ENCODE results near the gene SBK2.
A peak's percentile ranks its signal among the peaks of the same experiment; 100 is the strongest.
"Not testable (repeated sequence)": the region's sequence is repeated elsewhere in the genome, so short reads cannot be mapped to it uniquely, and the experiment has no call there.

The SBK2 gene

DNA sequence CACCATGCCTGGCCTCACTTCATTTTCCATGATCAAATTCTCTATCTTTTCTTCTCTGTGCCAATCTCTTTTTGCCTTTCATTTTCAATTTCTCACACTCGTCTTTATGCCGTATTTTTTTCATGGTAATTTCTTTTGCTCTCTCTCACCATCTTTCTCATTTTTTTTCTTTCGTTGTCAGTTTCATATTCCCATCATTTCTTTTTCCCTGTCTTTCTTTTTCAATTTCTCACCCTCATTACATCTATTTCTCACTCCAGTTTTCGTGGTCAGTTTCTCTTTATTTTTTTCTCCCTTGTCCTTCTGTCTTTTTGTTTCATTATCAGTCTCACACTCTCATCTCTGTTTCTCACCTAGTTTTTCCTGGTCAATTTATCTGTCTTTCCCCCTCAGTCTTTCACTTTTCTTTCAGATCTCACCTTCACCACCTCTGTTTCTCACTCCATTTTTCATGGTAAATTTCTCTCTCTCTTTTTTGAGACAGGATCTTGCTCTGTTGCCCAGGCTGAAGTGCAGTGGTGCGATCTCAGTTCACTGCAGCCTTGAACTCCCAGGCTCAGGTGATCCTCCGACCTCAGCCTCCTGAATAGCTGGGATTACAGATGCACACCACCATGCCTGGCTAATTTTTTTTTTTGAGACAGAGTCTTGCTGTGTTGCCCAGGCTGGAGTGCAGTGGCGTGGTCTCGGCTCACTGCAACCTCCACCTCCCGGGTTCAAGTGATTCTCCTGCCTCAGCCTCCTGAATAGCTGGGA is 34.6 kb downstream of the SBK2 start:
- no peak for DNase-seq (ENCODE audit: low spot score)

DNA sequence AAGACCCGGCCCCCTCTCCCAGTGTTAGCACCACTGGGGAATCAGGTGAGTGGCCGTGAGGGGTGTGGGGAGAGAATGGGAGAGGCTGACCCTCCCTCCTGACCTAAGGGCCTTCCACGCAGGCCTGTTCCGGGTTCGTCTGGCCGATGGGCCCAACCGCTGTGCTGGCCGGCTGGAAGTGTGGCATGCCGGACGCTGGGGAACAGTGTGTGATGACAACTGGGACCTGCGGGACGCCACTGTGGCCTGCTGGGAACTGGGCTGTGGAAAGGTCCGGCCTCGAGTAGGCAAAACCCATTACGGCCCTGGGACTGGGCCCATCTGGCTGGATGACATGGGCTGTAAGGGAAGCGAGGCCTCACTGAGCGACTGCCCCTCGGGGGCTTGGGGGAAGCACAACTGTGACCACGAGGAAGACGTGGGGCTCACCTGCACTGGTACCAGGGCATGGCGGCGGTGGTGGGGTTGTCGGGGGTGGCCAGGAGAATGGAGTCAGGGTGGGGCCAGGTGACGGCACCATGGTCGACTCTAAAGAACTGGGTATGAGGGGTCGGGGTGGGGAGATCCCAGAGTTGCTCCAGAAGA is 36.5 kb downstream of the SBK2 start:
- no peak for DNase-seq (ENCODE audit: low spot score)

DNA sequence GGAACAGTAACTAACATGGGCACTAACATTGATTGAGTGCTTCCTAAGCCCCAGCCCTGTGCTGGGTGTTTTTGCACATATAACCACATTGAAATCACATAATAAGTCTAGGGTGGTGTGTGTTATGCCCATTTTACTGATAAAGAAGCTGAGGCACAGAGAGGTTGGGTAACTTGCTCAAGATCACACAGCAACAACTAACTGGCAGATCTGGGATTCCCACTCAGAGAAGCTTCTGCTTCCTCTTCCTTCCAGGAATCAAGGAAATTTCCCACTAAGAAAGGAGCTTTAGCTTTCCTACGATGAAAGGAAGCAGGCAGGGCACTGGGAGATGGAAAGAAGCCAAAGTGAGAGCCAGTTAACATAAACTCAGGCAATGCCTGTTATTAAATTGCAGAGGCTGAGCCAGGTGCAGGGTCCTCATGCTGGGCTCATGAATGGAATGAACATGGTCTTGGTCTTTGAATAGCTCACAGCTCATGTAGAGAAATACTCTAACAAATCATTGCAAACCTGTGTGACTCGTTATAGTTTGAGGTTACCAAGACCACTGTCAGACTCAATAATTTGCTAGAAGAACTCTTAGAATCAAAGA is 38.6 kb downstream of the SBK2 start:
- no peak for DNase-seq (ENCODE audit: low spot score)

DNA sequence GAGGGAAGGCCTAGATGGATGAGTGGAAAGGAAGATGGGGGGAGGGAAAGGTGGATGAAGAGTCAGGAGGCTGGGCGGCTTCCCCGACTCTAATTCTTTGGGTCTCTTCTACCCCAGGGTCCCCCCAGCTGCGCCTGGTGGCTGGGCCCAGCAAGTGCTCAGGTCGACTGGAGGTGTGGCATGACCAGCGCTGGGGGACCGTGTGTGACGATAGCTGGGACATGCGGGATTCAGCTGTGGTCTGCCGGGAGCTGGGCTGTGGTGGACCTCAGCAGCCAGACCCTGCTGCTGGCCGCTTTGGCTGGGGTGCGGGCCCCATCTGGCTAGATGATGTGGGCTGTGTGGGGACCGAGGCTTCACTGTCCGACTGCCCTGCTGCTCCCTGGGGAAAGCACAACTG is 39.2 kb downstream of the SBK2 start:
- no peak for DNase-seq (ENCODE audit: low spot score)

DNA sequence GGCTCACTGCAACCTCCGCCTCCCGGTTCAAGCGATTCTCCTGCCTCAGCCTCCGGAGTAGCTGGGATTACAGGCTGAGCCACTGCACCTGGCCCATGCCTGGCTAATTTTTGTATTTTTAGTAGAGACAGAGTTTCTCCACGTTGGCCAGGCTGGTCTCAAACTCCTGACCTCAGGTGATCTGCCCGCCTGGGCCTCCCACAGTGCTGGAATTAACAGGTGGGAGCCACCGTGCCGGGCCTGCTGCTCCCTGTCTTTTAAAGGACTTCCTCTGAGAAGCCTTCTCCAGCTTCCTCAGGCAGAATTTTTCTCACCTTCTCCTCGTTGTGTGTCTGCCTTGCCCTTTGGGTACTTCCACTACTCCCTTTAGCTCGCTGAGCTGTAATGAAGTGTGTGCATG is 40.1 kb downstream of the SBK2 start:
- not testable (repeated sequence) for DNase-seq (ENCODE audit: low spot score)

DNA sequence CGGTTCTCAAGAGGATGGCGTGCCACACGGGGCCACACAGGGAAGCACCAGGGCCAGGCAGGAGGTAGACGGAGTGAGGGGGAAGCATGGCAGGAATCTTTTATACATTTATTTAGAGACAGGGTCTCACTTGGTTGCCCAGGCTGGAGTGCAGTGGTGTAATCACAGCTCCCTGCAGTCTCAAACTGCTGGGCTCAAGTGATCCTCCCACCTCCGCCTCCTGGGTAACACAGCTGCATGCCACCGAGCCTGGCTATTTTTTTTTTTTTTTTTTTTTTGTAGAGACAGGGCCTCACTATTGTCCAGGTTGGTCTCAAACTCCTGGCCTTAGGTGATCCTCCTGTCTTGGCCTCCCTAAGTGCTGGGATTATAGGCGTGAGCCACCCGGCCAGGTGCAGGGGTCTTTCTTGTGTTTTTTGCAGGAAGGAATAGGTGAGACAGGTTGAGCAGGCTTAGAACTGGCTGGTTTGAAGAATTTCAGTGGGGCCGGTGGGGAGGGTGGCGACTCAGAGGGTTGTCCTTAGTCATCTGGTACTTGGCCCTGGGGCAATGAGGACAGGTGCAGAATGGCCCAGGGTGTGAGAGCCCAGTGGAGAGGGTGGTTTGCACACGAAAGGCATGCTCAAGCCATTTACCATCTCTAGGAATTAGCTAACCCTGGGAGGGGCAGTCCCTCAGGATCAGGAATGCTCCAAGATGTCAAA is 41.1 kb downstream of the SBK2 start:
- DNase-seq (ENCODE audit: low spot score), result no peak

DNA sequence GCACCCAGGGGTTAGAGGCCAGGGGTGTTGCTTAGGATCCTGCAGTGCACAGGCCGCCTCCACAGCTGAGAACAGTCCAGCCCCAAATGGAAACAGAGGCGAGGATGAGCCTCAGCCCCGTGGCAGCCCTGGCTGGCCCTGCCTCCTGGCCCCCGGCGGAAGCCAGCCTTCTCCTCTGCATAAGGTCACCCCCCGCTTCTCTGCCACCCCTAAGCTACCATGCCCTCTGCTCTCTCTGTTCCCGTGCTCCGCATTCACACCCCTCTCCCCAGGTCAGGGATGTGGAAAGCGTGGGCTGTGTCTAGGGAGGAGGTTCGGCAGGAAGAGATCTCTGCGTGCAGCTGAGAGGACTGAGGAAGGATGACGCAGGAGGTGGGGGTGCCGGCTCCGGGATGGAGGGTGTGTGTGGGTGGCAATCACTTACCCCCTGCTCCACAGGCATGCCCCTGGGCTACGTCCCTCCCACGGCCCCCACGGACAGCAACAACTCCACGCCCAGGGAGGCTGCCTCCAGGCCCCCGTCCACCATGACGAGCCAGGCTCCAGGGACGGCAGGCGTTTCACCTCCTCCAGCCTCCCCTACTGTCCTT is 42.7 kb downstream of the SBK2 start:
- DNase-seq (ENCODE audit: low spot score), result peak; percentile 53

DNA sequence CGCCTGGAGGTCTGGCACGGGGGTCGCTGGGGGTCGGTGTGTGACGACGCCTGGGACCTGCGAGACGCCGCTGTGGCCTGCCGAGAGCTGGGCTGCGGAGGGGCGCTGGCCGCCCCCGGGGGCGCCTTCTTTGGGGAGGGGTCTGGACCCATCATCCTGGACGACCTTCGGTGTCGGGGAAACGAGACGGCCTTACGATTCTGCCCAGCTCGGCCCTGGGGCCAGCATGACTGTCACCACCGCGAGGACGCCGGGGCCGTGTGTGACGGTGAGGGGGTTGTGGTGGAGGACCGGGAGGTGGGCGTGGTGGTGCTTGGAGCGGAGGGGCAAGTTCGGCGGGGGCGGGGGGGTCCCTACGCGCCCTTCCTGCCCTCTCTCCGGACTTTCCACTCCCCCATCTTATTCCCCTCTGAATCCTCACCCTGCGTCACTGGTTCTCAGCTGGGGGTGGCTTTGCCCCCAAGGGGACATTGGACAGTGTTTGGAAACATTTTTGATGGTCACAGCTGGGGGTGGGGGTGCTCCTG is 43.2 kb downstream of the SBK2 start:
- no peak for DNase-seq (ENCODE audit: low spot score)

DNA sequence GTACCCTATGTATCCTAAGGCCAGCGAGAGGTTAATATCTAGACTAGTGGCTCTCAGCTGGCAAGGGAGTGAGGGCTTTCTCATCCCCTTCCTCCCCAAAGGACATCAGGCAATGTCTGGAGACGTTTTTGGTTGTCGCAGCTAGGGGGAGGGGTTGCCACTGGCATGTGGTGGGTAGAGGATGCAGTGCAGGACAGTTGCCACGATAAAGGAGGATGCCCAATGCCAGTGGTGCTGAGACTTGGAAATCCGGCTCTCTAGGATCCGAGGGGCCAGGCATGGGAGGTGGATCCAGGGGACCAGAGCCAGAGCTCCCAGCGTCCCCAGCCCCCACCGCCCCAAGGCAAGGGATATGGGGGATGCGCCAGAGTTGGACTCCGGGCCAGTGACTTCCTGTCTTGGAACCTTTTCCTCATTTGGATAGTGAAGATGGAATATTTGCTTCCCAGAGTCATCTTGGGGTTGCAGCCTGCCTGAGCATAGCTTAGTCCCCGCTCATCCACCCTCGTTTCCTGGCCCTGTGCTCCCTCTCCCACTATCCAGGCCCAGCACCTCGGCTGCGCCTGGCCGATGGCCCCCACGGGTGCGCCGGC is 43.8 kb downstream of the SBK2 start:
- DNase-seq (ENCODE audit: low spot score), result peak; percentile 29

DNA sequence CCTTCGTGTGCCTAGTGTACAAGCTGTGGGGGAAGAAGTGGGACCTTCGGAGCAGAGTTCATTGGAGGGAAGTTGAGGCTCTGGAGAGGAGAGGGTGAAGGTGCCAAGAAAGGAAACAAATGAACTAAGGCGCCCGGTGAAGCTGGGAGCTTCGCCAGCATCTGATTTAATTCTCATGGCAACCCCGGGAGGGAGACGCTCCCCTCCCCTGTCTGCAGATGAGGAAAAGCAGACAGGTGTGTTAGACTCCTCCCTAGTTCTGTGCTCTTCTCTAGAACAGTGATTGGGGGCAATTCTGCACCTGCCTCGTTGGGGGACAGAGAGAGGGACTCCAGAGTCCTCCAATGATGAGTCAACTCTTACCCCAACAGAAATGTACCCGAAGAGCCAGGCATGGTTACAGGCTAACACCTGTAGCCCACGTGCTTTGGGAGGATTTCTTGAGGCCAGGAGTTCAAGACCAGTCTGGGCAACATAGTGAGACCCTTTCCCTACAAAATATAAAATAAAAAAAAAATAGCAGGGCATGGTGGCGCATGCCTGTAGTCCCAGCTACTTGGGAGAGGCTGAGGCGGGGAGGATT is 44.5 kb downstream of the SBK2 start:
- DNase-seq (ENCODE audit: low spot score), result no peak

DNA sequence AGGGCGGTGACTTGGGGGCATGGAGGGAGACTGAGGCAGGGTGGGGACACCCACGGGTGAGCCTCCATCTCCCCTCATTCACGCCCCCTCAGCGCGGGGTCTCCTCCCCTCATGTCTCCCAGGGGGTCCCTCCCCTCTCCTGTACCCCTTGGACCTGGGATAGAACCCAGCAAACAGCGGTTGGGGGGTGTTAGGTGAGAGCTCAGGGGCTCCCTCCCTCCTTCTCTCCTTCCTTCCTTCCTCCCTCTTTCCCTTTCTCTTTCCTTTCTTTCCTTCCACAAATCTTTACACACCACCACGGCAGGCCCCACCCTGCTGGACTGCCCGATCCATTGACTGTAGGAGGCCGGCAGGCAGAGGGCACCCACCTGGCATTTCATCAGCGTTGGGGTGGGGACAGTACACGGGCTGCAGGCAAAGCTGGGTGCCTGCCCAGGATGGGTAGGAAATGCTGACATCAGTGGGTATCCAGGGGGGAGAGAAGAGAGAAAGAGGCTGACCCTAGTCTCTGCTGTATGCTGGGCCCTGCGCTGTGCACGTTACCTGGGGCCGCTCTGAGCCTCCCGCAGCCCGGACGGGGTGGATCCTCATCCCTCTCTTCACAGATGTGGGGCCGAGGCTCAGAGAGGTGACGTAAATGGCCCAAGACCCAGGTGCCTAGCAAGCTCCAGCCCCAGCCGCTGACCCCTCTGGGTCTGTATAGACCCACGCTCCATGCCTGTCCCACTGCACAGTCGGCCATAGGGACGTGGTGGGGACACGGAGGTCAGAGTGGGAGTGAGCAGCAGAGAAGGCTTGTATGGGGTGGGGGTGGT is 45.2 kb downstream of the SBK2 start:
- DNase-seq (ENCODE audit: low spot score), result no peak

DNA sequence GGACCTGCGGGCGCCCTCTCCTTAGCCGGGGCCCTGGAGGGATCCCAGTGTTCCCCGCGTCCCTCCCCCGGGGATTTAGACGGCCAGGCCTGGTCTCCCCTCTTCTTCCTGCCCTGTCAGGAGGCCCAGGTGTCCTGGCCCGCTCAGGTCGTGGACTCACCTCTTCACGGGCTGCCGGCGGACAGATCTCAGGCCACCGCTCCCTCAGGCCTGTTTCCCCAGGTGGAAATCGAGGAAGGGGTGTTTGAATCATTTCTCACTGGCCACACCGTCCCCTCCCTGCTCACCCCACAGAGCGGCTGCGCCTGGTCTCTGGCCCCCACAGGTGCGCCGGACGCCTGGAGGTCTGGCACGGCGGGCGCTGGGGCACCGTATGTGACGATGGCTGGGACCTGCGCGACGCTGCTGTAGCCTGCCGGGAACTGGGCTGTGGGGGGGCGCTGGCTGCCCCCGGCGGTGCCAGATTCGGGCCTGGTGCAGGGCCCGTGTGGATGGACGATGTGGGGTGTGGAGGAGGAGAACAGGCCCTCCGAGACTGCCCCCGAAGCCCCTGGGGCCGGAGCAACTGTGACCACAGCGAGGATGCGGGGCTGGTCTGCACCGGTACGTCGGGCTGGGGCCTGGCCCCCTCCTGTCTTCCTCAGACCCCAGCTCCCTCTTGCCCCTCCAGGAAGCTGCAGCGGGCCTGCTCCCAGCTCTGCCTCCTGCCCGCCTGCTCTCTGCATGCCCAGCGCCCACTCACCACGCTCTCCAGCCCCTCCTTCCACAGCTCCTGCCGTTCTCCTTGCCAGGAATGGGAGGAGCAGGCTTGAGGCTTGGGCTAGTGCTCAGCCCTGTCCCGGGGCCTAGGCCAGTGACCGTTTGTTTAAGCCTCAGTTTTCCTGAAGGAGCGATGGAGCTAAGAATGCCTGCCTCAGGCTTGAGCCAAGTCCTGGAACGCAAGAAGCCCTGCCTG is 46.2 kb downstream of the SBK2 start:
- DNase-seq (ENCODE audit: low spot score), result no peak

DNA sequence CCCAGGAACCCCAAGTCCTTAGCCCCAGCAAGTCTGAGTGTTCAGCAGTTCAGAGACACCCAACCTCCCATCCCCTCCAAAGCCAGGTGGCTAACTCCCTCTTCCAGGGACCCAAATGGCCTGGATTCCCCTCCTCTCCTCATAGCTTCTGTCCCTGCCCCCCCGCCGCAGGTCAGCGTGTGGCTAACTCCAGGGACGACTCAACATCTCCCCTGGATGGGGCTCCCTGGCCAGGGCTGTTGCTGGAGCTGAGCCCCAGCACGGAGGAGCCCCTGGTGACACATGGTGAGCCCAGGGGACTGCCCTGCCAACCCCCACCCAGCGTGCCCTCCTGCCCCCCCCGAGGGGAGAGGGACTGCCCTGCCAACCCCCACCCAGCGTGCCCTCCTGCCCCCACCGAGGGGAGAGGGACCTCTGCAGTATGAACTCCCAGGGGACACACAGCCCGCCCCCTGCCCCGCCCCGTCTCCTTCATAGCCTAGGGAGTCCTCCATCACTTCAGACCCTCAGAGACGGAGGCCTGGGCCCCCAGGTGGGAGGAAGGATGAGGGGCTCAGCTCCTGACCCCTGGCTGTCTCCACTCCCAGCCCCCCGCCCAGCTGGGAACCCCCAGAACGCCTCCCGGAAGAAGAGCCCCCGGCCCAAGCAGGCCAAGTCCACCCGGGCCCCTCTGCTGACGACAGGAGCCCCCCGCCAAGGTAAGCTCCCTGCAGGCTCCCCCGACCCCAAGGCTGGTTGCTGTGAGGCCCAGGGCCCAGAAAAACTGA is 47.0 kb downstream of the SBK2 start:
- no peak for DNase-seq (ENCODE audit: low spot score)

DNA sequence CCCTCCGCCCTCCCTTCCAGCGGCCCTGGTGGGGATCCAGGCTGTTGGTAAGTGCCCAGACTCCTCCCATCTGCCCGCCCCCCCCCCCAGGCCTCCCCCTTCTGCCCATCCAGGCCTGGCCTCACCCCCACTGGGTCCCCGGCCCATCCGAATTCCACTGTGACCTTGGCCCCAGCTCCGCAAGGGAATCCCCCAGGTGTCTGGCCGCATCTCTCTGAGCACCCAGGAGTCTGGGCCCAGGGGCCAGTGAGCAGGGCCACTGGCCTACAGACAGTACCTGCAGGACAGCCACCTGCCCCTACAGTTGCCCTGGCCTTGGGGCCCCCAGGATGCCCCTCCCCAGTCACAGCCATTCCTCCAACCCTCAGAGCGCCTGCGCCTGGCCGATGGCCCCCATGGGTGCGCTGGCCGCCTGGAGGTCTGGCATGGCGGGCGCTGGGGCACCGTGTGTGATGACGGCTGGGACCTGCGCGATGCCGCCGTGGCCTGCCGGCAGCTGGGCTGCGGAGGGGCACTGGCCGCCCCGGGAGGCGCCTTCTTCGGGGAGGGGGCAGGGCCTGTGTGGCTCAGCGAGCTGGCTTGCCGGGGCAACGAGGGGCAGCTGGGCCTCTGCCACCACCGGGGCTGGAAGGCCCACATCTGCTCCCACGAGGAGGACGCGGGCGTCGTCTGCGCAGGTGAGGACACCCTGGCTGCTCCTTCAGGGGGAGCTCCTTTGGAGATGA is 47.8 kb downstream of the SBK2 start:
- DNase-seq (ENCODE audit: low spot score), result peak; percentile 39

DNA sequence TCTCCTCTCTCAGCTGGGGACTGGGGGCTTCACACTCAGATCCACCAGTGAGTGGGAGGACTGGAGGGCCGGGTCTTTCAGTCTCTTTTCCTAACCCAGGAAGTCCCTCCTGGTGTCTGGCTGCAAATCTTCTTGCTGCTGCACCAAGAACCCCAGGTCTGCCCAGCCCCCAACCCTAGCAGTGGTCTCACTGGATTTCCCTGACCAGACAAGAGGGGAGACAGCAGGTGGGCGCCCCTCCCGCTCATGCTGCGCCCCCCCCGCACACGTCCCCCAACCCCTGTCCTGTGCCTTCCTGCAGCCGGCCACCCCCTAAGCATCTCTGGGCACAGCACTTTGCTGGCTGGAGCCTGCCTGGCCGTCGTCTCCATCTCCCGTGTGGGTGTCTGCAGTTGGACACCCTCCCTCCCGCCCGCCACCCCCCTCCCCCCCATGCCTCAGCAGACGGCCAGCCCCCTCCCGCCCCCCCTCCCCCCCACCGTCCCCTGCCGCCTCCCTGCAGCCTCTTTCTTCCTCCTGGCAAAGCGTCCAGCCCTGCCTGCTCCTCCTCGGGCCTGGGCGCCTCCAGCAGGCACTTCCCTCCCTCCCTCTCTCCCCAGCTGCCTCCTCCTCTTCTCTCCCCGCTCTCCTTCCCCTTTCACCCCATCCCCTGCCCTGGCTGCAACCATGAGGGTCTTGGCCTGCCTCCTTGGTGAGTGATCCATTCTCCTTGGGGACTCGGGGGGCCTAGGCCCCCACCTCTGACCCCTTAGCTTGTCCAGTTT is 48.8 kb downstream of the SBK2 start, which contains the start of gene SSC5D:
TSS of gene SSC5D (plus strand) at position 513 of the 764 bp plus-strand sequence. CDS start at position 667, 154 bp downstream.
- DNase-seq (ENCODE audit: low spot score), result peak; percentile 69

DNA sequence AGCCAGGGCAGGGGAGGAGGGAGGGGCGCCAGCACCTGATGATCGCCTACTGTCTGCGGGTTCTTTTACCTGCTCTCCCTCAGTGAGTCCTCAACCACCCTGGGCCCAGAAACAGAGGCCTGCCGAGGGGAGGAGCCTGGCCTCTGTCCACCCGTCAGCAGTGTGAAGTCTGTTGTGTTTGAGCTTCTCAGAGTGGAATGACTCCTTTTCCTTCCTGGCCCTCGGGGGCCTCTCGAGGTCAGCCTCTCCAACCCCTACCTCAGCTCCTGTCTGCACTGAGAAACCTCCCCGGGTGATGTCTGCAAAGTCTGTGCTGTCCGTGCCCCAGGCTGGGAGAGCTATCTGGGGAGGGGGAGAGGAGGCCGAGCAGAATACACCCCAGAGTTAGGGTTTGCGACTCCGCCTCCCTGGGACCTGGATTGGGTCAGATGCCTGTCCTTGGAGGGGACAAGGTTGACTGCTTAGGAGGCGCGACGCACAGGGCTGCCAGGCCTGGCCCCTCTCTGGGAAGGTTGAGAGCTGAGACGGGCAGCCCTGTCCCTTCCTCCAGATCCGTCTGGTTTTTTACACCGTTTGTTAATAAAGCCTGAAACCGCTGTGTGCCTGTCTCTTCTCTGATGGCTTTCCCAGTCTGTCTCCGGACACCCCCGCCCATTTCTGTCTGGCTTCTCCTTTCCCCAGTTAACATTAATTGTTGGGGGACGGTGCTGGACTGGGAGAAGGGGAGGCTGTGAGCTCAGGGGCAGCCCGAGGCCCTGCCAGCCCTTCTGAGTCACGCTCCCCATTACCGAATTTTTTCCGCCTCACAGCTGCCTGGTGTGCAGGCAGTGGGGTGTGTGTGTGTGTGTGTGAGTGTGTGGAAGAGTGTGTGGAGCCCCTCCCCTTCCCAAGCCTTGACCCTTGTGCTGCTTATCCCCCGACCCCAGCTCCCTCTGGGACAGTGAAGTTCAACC is 49.7 kb downstream of the SBK2 start:
- DNase-seq (ENCODE audit: low spot score), result peak; percentile 93

All from AG20443 (cell line).